ENCODE measurements around the gene ALG10. TPM values are rescaled to one million over a fixed set of nuclear protein-coding genes. Genes with fewer than 3 reads are reported as not detected.

ALG10 gene
- total and polyA plus RNA-seq, 2 donors (not counting 3 experiments of a cell fraction or from before 2014, with no cell fraction given) = 6.3 to 13.2 TPM

GRCh38 chr12:34051486-34051885 lies 29.2 kb downstream of the ALG10 start:
- POLR2A ChIA-PET = no interaction called here

DNA sequence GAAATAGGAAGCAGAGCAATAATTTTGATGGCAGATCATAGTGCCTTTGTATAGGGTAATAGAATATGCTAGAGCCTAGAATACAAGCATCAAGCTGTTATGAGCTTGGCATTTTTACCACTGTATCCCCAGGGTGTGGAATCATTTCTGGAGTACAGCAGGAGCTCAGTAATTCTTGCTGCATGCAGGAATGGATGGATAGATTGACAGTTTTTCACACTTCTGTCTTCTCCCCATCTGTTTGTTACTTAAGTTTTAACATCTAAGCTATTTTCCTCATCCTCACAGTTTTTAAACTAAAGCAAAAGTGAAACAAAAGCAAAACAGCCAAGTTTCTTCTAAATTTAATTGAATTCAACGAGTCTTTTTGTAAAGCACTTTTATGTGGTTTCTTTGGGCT lies 32.6 kb downstream of the ALG10 start:
- FAIRE-seq = no peak
- no peaks in the 10 kb centered on the region for H3K36me3 ChIP-seq (ENCODE audit: control insufficient read depth in 2 of 2, extremely low read depth in 1 of 2, insufficient read depth in 2 of 2, low read length in 2 of 2)
- ChIA-PET POLR2A (no interaction called here), CTCF (interaction anchor here (0.6 kb wide), 1 partner anchor 955 kb away, joined by 3 read pairs; no protein-coding TSS in a partner anchor)
- dilution Hi-C loops (cut with MboI; ENCODE audit: extremely low pct_ligation_motif_present, low sequenced_read_pairs) (no loop called here), intact Hi-C loops (cut with micrococcal nuclease) (no loop called here)
- no TSS peak for BruUV-seq (replicated peaks)
- no peaks in the 10 kb centered on the region for H3K9me3 ChIP-seq (replicated peaks; ENCODE audit: control insufficient read depth, insufficient read depth, low read length)
- no peak overlapping the region for H3K9ac ChIP-seq (replicated peaks; ENCODE audit: extremely low read depth, insufficient read depth, low read length)
- H2AFZ ChIP-seq (ENCODE audit: low read depth, low read length) = no peak overlapping the region
- no peak overlapping the region for H3K27ac ChIP-seq (ENCODE audit: insufficient read depth, low read depth, low read length)
- DNase-seq (ENCODE audit: low read depth, low spot score) = no peak
- H3K79me2 ChIP-seq (ENCODE audit: control insufficient read depth, insufficient read depth, low read length) = no peaks in the 10 kb centered on the region
- H3K9me1 ChIP-seq (replicated peaks; ENCODE audit: control insufficient read depth, extremely low read depth, insufficient read depth, low read length) = no peaks in the 10 kb centered on the region
- no peaks in the 10 kb centered on the region for H3K4me1 ChIP-seq (ENCODE audit: control insufficient read depth, extremely low read depth, insufficient read depth, low read length)
- H3K27me3 ChIP-seq (ENCODE audit: control insufficient read depth in 2 of 2, insufficient read depth in 2 of 2, low read length in 2 of 2) = no peaks in the 10 kb centered on the region
- TF ChIP-seq, protein P1, sequence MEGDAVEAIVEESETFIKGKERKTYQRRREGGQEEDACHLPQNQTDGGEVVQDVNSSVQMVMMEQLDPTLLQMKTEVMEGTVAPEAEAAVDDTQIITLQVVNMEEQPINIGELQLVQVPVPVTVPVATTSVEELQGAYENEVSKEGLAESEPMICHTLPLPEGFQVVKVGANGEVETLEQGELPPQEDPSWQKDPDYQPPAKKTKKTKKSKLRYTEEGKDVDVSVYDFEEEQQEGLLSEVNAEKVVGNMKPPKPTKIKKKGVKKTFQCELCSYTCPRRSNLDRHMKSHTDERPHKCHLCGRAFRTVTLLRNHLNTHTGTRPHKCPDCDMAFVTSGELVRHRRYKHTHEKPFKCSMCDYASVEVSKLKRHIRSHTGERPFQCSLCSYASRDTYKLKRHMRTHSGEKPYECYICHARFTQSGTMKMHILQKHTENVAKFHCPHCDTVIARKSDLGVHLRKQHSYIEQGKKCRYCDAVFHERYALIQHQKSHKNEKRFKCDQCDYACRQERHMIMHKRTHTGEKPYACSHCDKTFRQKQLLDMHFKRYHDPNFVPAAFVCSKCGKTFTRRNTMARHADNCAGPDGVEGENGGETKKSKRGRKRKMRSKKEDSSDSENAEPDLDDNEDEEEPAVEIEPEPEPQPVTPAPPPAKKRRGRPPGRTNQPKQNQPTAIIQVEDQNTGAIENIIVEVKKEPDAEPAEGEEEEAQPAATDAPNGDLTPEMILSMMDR (IDR thresholded peaks at IDR 0.05; ENCODE audit: extremely low read depth in 1 of 2, insufficient read depth in 1 of 2, low read depth in 1 of 2, low read length in 2 of 2) = no peak
- TF ChIP-seq GATA2 (IDR thresholded peaks at IDR 0.05; ENCODE audit: insufficient read depth, insufficient read length, low read depth, low read length) (no peak), MYC (IDR thresholded peaks at IDR 0.05; ENCODE audit: low read depth, low read length) (no peak), POLR2A (IDR thresholded peaks at IDR 0.05; ENCODE audit: low read depth, low read length) (no peak), POLR2AphosphoS5 (IDR thresholded peaks at IDR 0.05; ENCODE audit: insufficient read depth, low read depth, low read length) (no peak), FOS (IDR thresholded peaks at IDR 0.05; ENCODE audit: borderline replicate concordance, insufficient read depth, low read length) (no peak), EZH2 (IDR thresholded peaks at IDR 0.05; ENCODE audit: borderline replicate concordance, low read depth, low read length, severe bottlenecking) (no peak), JUN (IDR thresholded peaks at IDR 0.05; ENCODE audit: borderline replicate concordance, insufficient read depth, insufficient read length, low read depth) (no peak)
- TF ChIP-seq, protein P2, sequence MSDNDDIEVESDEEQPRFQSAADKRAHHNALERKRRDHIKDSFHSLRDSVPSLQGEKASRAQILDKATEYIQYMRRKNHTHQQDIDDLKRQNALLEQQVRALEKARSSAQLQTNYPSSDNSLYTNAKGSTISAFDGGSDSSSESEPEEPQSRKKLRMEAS (IDR thresholded peaks at IDR 0.05; ENCODE audit: insufficient read depth, insufficient read length) = no peak
- no peak overlapping the region for H3K4me3 ChIP-seq (replicated peaks in 1 of 3; ENCODE audit: insufficient read depth in 1 of 3, low read depth in 1 of 3, low read length in 3 of 3)
- H4K20me1 ChIP-seq (replicated peaks; ENCODE audit: control insufficient read depth, extremely low read depth, insufficient read depth, low read length) = no peaks in the 10 kb centered on the region
- no peak overlapping the region for H3K4me2 ChIP-seq (ENCODE audit: insufficient read depth, low read length)

More at GRCh38 chr12:34051486-34051885, 29.2 kb downstream of the ALG10 start:
- DNase-seq (ENCODE audit: low read depth, low spot score) (no peak), FAIRE-seq (no peak)
- H3K27ac ChIP-seq (ENCODE audit: insufficient read depth, low read depth, low read length) = no peak overlapping the region
- no peaks in the 10 kb centered on the region for H3K36me3 ChIP-seq (ENCODE audit: control insufficient read depth in 2 of 2, extremely low read depth in 1 of 2, insufficient read depth in 2 of 2, low read length in 2 of 2)
- no peaks in the 10 kb centered on the region for H3K79me2 ChIP-seq (ENCODE audit: control insufficient read depth, insufficient read depth, low read length)
- CTCF ChIA-PET = no interaction called here
- no TSS peak for BruUV-seq (replicated peaks)
- no peaks in the 10 kb centered on the region for H3K27me3 ChIP-seq (ENCODE audit: control insufficient read depth in 2 of 2, insufficient read depth in 2 of 2, low read length in 2 of 2)
- H3K9me3 ChIP-seq (replicated peaks; ENCODE audit: control insufficient read depth, insufficient read depth, low read length) = no peaks in the 10 kb centered on the region
- H3K4me3 ChIP-seq (replicated peaks in 1 of 3; ENCODE audit: insufficient read depth in 1 of 3, low read depth in 1 of 3, low read length in 3 of 3) = no peak overlapping the region
- no peaks in the 10 kb centered on the region for H3K9me1 ChIP-seq (replicated peaks; ENCODE audit: control insufficient read depth, extremely low read depth, insufficient read depth, low read length)
- no peaks in the 10 kb centered on the region for H4K20me1 ChIP-seq (replicated peaks; ENCODE audit: control insufficient read depth, extremely low read depth, insufficient read depth, low read length)
- TF ChIP-seq POLR2AphosphoS5 (IDR thresholded peaks at IDR 0.05; ENCODE audit: insufficient read depth, low read depth, low read length) (no peak), EZH2 (IDR thresholded peaks at IDR 0.05; ENCODE audit: borderline replicate concordance, low read depth, low read length, severe bottlenecking) (no peak), FOS (IDR thresholded peaks at IDR 0.05; ENCODE audit: borderline replicate concordance, insufficient read depth, low read length) (no peak), MYC (IDR thresholded peaks at IDR 0.05; ENCODE audit: low read depth, low read length) (no peak), GATA2 (IDR thresholded peaks at IDR 0.05; ENCODE audit: insufficient read depth, insufficient read length, low read depth, low read length) (no peak), POLR2A (IDR thresholded peaks at IDR 0.05; ENCODE audit: low read depth, low read length) (no peak)
- TF ChIP-seq, protein P1 (IDR thresholded peaks at IDR 0.05; ENCODE audit: extremely low read depth in 1 of 2, insufficient read depth in 1 of 2, low read depth in 1 of 2, low read length in 2 of 2) = no peak
- dilution Hi-C loops (cut with MboI; ENCODE audit: extremely low pct_ligation_motif_present, low sequenced_read_pairs) = no loop called here
- H2AFZ ChIP-seq (ENCODE audit: low read depth, low read length) = no peak overlapping the region
- intact Hi-C loops (cut with micrococcal nuclease) = no loop called here
- no peak overlapping the region for H3K9ac ChIP-seq (replicated peaks; ENCODE audit: extremely low read depth, insufficient read depth, low read length)
- no peaks in the 10 kb centered on the region for H3K4me1 ChIP-seq (ENCODE audit: control insufficient read depth, extremely low read depth, insufficient read depth, low read length)
- H3K4me2 ChIP-seq (ENCODE audit: insufficient read depth, low read length) = no peak overlapping the region

Data from endothelial cell of umbilical vein (primary cell).